Coronary artery (tissue), 2 donors: Measurements from ENCODE around the gene LTB4R.

Source experiments
- DNase-seq: peaks from one replicate; pipeline ENCODE4 v3.0.0-alpha.2; 2017; ENCODE audit warnings: low spot score
- H3K27ac ChIP-seq, 2 donors: fragments of 200-600 bp; sonication (generic); one replicate each; pipeline ENCODE4 v1.5.1; 2016 to 2019
- H3K4me3 ChIP-seq: fragments of 200-600 bp; sonication (generic); 2 replicates; pipeline ENCODE4 v1.5.1; 2016; ENCODE audit warnings: mild to moderate bottlenecking, moderate library complexity
- CTCF ChIP-seq: fragments of 200-600 bp; sonication (generic); IDR thresholded peaks from one replicate; pipeline ENCODE4 v1.5.1; 2019; ENCODE audit warnings: antibody characterized with exemption

The LTB4R gene

GRCh38 chr14:24277606-24278321 lies 33.5 kb upstream of the LTB4R start:
- TF ChIP-seq CTCF = no peak
- no peak for DNase-seq
- H3K4me3 ChIP-seq = no peak overlapping the region
- peak overlapping the region in 1 of 2 donors; percentile 15 for H3K27ac ChIP-seq

GRCh38 chr14:24278424-24278823 lies 32.9 kb upstream of the LTB4R start:
- Histone ChIP-seq H3K27ac (no peak overlapping the region), H3K4me3 (no peak overlapping the region)
- DNase-seq = no peak
- no peak for TF ChIP-seq CTCF

- TF ChIP-seq CTCF = no peak
- Histone ChIP-seq H3K27ac (no peak overlapping the region), H3K4me3 (no peak overlapping the region)
- no peak for DNase-seq
Measured at GRCh38 chr14:24279301-24280186, 31.8 kb upstream of the LTB4R start.

GRCh38 chr14:24280797-24281460 lies 30.4 kb upstream of the LTB4R start:
- no peak overlapping the region for H3K4me3 ChIP-seq

GRCh38 chr14:24281636-24282035 lies 29.7 kb upstream of the LTB4R start:
- no peak overlapping the region for H3K27ac ChIP-seq
- no peak overlapping the region for H3K4me3 ChIP-seq
- no peak for TF ChIP-seq CTCF
- no peak for DNase-seq

More at GRCh38 chr14:24280797-24281460, 30.4 kb upstream of the LTB4R start:
- no peak for DNase-seq
- no peak for TF ChIP-seq CTCF
- peak overlapping the region in 1 of 2 donors; percentile 32 for H3K27ac ChIP-seq

- Histone ChIP-seq H3K27ac (no peak overlapping the region), H3K4me3 (no peak overlapping the region)
- DNase-seq = no peak
- no peak for TF ChIP-seq CTCF
Measured at GRCh38 chr14:24282736-24283135, 28.6 kb upstream of the LTB4R start.
